GM12892 (cell line): Measurements from ENCODE around the gene FBXO36.
"Not testable (repeated sequence)": the region's sequence is repeated elsewhere in the genome, so short reads cannot be mapped to it uniquely, and the experiment has no call there.

Experiments
- DNase-seq: peaks from one replicate; pipeline ENCODE4 v3.0.0; 2011; ENCODE audit not compliant: insufficient read length
- FAIRE-seq: peaks from 2 replicates; lab custom pipeline; 2011; peaks lifted over from hg19 to GRCh38; lab: Jason Lieb, UNC
- POLR2A ChIP-seq: IDR thresholded peaks from 2 replicates; pipeline ENCODE4 v1.6.1; 2011; ENCODE audit warnings: low read depth, low read length, control low read depth
- POLR2AphosphoS5 ChIP-seq: IDR thresholded peaks from 2 replicates; pipeline ENCODE4 v1.6.1; 2011; ENCODE audit warnings: low read depth, low read length, control low read depth
- TAF1 ChIP-seq: IDR thresholded peaks from 2 replicates; pipeline ENCODE4 v1.6.1; 2011; ENCODE audit warnings: low read depth, mild to moderate bottlenecking, control low read depth, low read length, borderline replicate concordance

Gene FBXO36

DNA sequence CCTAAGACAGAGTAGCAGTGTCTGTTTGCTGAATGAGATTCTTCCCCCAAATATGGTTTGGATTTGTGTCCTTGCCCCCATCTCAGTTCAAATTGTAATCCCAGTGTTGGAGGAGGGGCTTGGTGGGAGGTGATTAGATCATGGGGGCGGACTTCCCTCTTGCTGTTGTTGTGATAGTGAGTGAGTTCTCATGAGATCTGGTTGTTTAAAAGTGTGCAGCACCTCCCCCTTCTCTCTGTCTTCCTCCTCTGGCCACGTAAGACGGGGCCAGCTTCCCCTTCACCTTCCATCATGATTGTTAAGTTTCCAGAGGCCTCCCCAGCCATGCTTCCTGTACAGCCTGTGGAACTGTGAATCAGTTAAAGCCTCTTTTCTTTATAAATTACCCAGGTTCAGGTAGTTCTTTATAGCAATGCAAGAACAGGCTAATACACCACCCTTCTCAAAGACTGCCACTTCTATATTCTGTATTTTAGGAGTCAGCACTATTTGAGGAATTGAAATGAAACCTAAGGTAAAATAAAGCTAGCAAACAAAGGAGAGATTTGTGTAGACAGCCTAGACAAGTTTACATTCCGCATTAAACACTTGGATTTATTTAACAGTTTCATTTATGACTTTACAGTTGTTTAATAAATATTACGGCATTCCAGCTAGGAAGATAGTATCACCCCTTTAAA lies 21.6 kb downstream of the FBXO36 start:
- TF ChIP-seq POLR2A (no peak), TAF1 (no peak), POLR2AphosphoS5 (no peak)
- FAIRE-seq (no peak), DNase-seq (no peak)

GRCh38 chr2:229945975-229946374 lies 23.7 kb downstream of the FBXO36 start:
- DNase-seq (no peak), FAIRE-seq (no peak)
- TF ChIP-seq POLR2AphosphoS5 (no peak), POLR2A (no peak), TAF1 (no peak)

DNA sequence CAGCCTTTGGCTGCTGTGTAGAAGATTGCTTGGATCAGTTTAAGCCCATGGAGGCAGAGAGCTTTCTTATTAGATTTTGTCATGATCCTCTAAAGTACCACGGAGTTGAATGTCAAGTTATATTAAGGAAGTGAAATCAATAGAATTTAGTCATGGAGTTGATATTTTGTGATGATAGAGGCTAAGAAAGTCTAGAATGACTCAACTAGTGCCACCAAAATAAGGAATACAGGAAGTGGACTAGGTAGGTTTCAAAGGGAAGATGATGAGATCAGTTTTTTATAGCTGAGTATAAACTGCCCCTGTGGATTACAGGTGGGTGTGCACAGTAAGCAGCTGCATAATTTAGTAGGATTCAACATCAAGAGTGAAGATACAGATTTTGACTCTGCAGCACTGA lies 25.2 kb downstream of the FBXO36 start:
- FAIRE-seq: no peak

DNA sequence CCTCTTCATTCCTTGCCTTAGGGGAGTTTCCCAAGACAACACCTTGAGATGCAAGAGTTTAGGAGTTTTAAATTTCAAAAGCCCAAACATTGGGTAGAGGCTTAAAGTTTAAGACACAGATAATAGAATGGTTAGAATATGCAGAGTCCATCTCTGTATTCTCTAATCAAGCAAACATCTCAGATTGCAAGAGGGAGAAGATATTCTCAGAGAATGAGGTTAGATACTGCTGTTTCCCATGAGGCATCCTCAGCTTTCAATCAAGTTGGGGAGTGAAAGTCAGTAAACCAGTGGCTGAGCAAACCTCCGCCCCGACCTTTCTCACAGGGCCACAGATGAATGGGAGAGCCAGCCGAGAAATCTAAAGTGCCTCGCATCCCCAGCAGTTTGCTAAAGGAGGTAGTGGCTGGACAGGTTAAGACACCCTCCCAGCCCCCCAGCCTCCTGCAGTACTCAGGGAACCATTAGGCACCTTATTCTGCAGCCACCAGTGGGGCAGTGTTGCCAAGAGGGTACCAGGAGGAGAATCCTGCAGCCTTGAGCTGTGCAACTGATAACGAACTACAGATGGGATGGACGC lies 30.0 kb downstream of the FBXO36 start:
- FAIRE-seq (no peak), DNase-seq (no peak)
- TF ChIP-seq TAF1: no peak
- TF ChIP-seq POLR2A: no peak
- TF ChIP-seq POLR2AphosphoS5: no peak

More for the DNA sequence above, 25.2 kb downstream of the FBXO36 start:
- TF ChIP-seq POLR2A: no peak
- no peak for TF ChIP-seq POLR2AphosphoS5
- TF ChIP-seq TAF1: no peak
- DNase-seq: no peak

GRCh38 chr2:229955663-229956062 lies 33.4 kb downstream of the FBXO36 start:
- no peak for FAIRE-seq
- TF ChIP-seq POLR2AphosphoS5: no peak
- DNase-seq: no peak

DNA sequence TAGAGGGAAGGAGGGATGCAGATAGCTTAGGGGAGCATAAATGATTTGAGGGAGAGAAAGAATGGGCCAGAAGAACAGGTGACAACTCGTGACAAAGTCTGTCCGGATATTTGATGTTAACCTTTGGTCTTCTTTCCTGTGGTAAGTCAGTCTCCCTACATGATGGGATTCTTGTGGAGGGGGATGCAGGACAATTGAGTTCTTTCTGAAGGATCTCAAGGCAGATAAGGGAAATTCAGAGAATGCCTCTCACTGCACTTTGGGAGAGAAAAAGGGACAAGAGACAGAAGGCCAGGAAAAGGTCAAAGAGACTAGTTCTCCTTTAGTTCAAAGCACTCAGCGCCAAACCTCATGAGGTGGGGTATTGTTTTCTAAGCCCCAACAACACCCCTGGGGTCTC lies 34.2 kb downstream of the FBXO36 start:
- no peak for FAIRE-seq
- DNase-seq: no peak
- TF ChIP-seq POLR2A (no peak), POLR2AphosphoS5 (no peak), TAF1 (no peak)

- not testable (repeated sequence) for FAIRE-seq, DNase-seq
Measured at GRCh38 chr2:229963596-229963995, 41.3 kb downstream of the FBXO36 start.

DNA sequence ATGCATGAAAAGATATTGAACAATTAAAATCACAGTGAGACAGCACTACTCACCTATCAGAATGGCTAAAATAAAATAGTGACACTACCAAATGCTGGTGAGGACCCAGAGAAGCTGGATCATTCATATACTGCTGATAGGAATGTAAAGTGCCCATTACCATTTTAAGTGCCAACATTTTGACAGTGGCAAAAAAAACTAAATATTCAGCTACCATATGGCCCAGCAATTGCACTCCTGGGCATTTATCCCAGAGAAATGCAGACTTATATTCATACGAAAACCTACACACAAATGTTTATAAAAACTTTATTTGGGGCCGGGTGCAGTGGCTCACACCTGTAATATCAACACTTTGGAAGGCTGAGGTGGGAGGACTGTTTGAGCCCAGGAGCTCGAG lies 47.6 kb downstream of the FBXO36 start:
- DNase-seq (no peak), FAIRE-seq (no peak)
- TF ChIP-seq POLR2A: no peak
- TF ChIP-seq POLR2AphosphoS5: no peak
- no peak for TF ChIP-seq TAF1

DNA sequence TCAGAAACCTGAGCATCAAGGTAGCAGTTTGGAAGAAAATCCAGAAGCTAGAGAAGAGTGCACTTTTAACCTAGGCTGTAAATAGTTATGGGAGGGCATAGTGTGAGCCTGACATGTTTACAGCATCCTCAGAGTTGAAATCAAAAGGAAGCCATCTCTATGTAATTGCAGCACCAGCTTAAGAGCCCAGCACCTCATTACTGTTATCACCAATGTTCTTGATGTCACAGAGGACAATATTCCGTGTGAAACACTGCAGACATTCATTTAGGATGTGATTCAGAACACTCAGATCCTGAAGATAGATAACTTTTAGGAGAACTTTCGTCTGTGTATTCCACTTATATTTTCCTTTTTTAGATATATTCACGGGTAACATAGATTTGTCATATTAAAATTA lies 48.1 kb downstream of the FBXO36 start:
- DNase-seq: no peak
- TF ChIP-seq TAF1 (no peak), POLR2A (no peak), POLR2AphosphoS5 (no peak)
- FAIRE-seq: no peak

GRCh38 chr2:229971298-229971790 lies 49.0 kb downstream of the FBXO36 start:
- no peak for FAIRE-seq
- no peak for TF ChIP-seq POLR2AphosphoS5
- no peak for TF ChIP-seq POLR2A

DNA sequence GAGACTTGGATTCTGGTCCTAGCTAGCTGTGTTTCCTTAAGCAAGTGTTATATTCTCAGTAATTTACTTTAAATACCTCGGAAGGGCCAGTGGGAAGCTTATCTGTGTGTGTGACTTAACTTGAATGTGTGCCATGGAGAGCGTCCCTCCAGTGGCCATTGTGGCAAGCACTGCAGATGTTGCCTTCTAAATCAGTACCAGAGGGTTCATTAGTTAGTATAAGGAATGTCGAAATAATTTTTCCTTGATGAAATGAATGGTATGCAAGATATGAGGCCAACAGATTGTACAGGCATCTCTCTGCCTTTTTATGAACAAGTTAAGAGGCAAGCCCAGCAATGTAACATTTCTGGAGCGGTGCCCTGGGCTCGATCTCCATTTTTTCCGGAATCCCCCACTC lies 52.0 kb downstream of the FBXO36 start:
- DNase-seq (no peak), FAIRE-seq (no peak)
- TF ChIP-seq POLR2AphosphoS5 (no peak), POLR2A (no peak), TAF1 (no peak)

More at GRCh38 chr2:229971298-229971790, 49.0 kb downstream of the FBXO36 start:
- no peak for DNase-seq

DNA sequence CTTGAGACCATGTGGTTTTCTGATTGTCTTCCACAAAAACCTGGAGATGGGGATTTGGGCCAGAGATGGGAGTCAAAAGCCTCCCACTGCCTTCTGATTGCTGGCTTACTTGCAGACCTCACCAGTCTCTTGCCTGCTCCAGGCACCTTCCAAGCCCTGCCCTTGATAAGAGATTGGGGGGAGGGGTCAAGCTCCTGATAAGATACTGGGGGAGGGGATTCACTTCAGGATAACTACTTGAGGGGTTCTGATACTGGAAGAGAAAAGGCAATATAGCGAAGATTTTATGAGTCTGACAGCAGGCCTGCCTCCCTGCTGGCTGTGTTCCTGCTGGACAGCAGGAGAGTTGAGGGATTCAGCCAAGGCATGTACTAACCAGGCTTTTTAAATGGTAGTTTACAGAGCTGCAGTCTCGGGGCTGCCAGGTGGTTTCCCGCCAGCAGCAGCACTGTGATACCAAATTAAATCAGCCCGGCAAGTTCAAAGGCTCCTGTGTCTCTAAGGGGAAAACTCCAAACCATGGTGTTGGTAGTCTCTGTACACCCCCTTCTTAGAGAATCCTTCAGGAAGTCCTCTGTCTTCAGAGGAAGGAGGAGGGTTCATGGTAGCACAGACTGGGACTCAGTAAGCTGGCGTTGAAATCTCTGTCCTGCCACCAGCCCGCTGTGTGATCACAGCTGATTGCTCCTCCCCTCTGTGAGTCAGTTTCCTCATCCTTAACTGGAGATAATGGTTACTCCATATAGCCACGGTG lies 58.3 kb downstream of the FBXO36 start:
- TF ChIP-seq POLR2A: no peak
- 0 out of 2 replicates have a peak, but pooled peaks have one; percentile 12 for TF ChIP-seq TAF1
- DNase-seq (no peak), FAIRE-seq (no peak)
